Measurements from ENCODE around the gene JAK2. TPM values are rescaled to one million over a fixed set of nuclear protein-coding genes. Genes with fewer than 3 reads are reported as not detected.

Gene JAK2
- total and polyA plus RNA-seq, 7 donors = 2.2 to 32.3 (median 9.0) TPM

DNA sequence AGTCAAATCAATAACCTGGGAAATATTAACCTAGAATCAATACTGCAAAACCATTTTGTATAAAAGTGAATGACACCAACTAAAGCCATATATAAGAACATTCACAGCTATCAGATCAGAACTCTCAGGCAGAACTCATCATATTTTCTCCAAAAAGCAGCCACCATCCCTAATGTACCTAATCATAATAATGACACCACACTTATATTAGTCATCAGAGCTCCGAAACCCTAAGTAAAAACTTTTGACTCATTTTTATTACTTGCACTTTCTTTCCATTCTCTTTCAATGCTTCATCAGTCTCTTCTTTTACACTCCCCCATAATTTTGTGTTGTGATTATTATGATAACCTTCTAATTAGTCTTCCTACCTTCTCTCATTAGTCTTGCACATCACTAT lies 155.1 kb downstream of the JAK2 start:
- intact Hi-C loops (cut with DNase I) = no loop called here
- Histone ChIP-seq H3K27ac (no peak overlapping the region), H3K36me3 (ENCODE audit: insufficient read depth in 1 of 2, low read depth in 1 of 2) (peaks cover 0 to 19% of the 10 kb centered on the region in 2 donors), H3K4me1 (no peaks in the 10 kb centered on the region), H3K27me3 (ENCODE audit: insufficient read depth in 3 of 3, low read length in 2 of 3) (no peaks in the 10 kb centered on the region), H3K4me3 (no peak overlapping the region), H3K9me3 (peaks cover 7% of the 10 kb centered on the region)
- TF ChIP-seq CTCF (IDR thresholded peaks at IDR 0.05) = no peak
- DNase-seq = no peak
- ATAC-seq = no peak
- 88 to 100% (median 89%) methylated on average over 1 of the region's 1 CpG for WGBS, 3 donors

GRCh38 chr9:5144217-5144616 lies 159.1 kb downstream of the JAK2 start:
- Histone ChIP-seq H3K4me1 (no peaks in the 10 kb centered on the region), H3K9me3 (no peaks in the 10 kb centered on the region), H3K27me3 (ENCODE audit: insufficient read depth in 3 of 3, low read length in 2 of 3) (no peaks in the 10 kb centered on the region), H3K36me3 (ENCODE audit: insufficient read depth in 1 of 2, low read depth in 1 of 2) (peaks cover 0 to 51% of the 10 kb centered on the region in 2 donors), H3K4me3 (no peak overlapping the region), H3K27ac (no peak overlapping the region)
- no peak for ATAC-seq
- intact Hi-C loops (cut with DNase I) = no loop called here
- 92 to 98% (median 97%) methylated on average over 7 of the region's 7 CpGs for WGBS, 3 donors
- TF ChIP-seq CTCF (IDR thresholded peaks at IDR 0.05) = no peak
- DNase-seq = no peak

DNA sequence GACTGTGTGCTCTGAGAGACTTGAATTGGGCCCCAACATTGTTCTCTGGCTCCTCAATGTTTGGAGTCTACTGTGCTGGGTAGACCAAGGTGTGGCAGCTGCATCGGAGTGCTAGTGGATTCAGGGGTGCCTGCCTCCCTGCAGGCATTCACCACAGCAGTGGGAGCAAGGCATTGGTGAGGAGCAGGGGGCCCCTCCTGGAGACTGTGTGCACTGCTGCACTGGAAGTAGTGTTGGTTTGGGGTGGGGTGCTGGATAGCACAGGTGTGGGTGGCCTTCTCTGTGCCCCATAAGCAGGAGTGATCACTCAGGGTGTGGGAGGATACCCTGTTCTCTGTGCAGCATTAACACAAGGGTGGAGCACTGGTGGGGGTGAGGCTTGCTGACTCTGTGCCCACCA lies 161.2 kb downstream of the JAK2 start:
- intact Hi-C loops (cut with DNase I) = no loop called here
- no peak for TF ChIP-seq CTCF (IDR thresholded peaks at IDR 0.05)
- no peak overlapping the region for H3K27ac ChIP-seq
- no peaks in the 10 kb centered on the region for H3K9me3 ChIP-seq
- no peaks in the 10 kb centered on the region for H3K27me3 ChIP-seq (ENCODE audit: insufficient read depth in 3 of 3, low read length in 2 of 3)
- H3K4me3 ChIP-seq = no peak overlapping the region
- DNase-seq (no peak), ATAC-seq (no peak)
- H3K36me3 ChIP-seq (ENCODE audit: insufficient read depth in 1 of 2, low read depth in 1 of 2) = peaks cover 0 to 54% of the 10 kb centered on the region in 2 donors
- WGBS, 3 donors = 89 to 95% (median 95%) methylated on average over 1 of the region's 1 CpG
- no peaks in the 10 kb centered on the region for H3K4me1 ChIP-seq

Other genes with a start within 250 kb of the JAK2 start
- gene AK3, start 244.1 kb upstream of the JAK2 start, total RNA-seq = 100 to 1,000 TPM; 100 to 143 (median 115) TPM
- 100 to 1,000 TPM in 2 of 3 donors, 10 to 100 TPM in 1; 47.5 to 183 (median 102) TPM for gene AK3, start 244.1 kb upstream of the JAK2 start, polyA plus RNA-seq
- 10 to 100 TPM; 16.0 to 29.5 (median 17.9) TPM for gene RCL1, start 192.3 kb upstream of the JAK2 start, total RNA-seq
- gene RCL1, start 192.3 kb upstream of the JAK2 start, polyA plus RNA-seq = 10 to 100 TPM in 2 of 3 donors, 1 to 10 TPM in 1; 8.9 to 13.2 (median 10.7) TPM
- gene INSL6, start 200.4 kb downstream of the JAK2 start, total RNA-seq = not detected
- gene INSL6, start 200.4 kb downstream of the JAK2 start, polyA plus RNA-seq = not detected
- not detected for gene INSL4, start 246.1 kb downstream of the JAK2 start, total RNA-seq
- gene INSL4, start 246.1 kb downstream of the JAK2 start, polyA plus RNA-seq = under 1 TPM in 2 of 3 donors, not detected in 1; 0.01 to 0.04 TPM